Type B pancreatic cell (in vitro differentiated cells): ENCODE data around the gene CD3E. TPM values are rescaled to one million over a fixed set of nuclear protein-coding genes. Genes with fewer than 3 reads are reported as not detected.
A peak's percentile ranks its signal among the peaks of the same experiment; 100 is the strongest.

ENCODE experiments used
- DNase-seq: peaks from one replicate; pipeline ENCODE4 v3.0.0; 2021; ENCODE audit warnings: mixed read lengths; ENCODE audit not compliant: unreplicated experiment; ENCODE audit errors: extremely low spot score
- H3K27ac Mint-ChIP-seq: 2 replicates; pipeline ENCODE4 v1.8.0; 2021; ENCODE audit warnings: mild to moderate bottlenecking, mixed read lengths
- H3K27me3 Mint-ChIP-seq: 2 replicates; pipeline ENCODE4 v1.8.0; 2021; ENCODE audit warnings: mixed read lengths
- H3K36me3 Mint-ChIP-seq: 2 replicates; pipeline ENCODE4 v1.8.0; 2021; ENCODE audit warnings: mixed read lengths
- H3K4me1 Mint-ChIP-seq: one replicate; pipeline ENCODE4 v1.8.0; 2021; ENCODE audit warnings: mixed read lengths; ENCODE audit not compliant: unreplicated experiment
- H3K4me3 Mint-ChIP-seq: 2 replicates; pipeline ENCODE4 v1.8.0; 2021; ENCODE audit warnings: mild to moderate bottlenecking, mixed read lengths
- H3K9me3 Mint-ChIP-seq: 2 replicates; pipeline ENCODE4 v1.8.0; 2021; ENCODE audit warnings: mixed read lengths
- total RNA-seq: library from RNA; stranded (reverse); gene quantifications from 2 replicates; pipeline ENCODE4 v1.2.1, GENCODE V29; 2021; ENCODE audit warnings: low replicate concordance
- TF ChIP-seq, protein P1 (sequence below): fragments of 200-600 bp; sonication (generic); conservative IDR thresholded peaks from 2 replicates; pipeline ENCODE4 v1.5.0; 2021; ENCODE audit warnings: antibody characterized with exemption, mild to moderate bottlenecking

CD3E gene
- total RNA-seq, 1 donor from 2014 or later, result not detected

DNA sequence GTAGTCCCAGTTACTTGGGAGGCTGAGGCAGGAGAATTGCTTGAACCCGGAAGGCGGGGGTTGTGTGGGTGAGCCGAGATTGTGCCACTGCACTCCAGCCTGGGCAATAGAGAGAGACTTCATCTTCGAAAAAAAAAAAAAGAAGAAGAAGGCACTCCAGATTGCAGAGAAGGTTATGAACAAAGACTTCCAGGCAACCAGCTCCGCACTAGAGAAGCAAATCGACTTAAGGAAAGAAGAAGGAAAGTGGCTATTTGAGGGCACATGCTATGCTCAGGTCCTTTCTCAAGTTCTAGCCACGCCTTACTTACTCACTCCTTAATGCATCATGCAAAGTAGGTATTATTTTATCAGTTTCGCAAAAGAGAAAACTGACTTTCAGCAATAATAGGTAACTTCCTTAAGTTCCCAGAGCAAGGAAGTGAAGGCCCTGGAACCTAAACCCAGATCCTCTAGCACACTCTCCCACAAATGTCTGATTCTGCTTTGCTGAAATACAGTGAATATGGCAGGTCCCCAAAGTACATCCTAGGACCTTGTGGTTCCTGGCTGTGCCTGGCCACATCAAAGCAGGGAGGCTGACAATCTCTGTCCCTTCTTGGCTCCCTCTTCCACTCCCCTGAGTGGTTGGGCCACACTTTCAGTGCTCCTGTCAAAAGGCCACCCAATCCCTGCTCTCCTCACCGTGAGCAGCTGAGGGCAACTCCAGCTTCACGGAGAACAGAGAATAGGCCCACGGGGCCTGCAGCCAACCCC, 14.2 kb downstream of the CD3E start:
- DNase-seq, result no peak
- Mint-ChIP-seq H3K27me3 (peaks cover 45% of the 10 kb centered on the region), H3K36me3 (no peaks in the 10 kb centered on the region), H3K27ac (peak overlapping the region; percentile 2), H3K4me1 (peaks cover 24% of the 10 kb centered on the region), H3K9me3 (no peaks in the 10 kb centered on the region), H3K4me3 (no peak overlapping the region)
- TF ChIP-seq, protein P1, sequence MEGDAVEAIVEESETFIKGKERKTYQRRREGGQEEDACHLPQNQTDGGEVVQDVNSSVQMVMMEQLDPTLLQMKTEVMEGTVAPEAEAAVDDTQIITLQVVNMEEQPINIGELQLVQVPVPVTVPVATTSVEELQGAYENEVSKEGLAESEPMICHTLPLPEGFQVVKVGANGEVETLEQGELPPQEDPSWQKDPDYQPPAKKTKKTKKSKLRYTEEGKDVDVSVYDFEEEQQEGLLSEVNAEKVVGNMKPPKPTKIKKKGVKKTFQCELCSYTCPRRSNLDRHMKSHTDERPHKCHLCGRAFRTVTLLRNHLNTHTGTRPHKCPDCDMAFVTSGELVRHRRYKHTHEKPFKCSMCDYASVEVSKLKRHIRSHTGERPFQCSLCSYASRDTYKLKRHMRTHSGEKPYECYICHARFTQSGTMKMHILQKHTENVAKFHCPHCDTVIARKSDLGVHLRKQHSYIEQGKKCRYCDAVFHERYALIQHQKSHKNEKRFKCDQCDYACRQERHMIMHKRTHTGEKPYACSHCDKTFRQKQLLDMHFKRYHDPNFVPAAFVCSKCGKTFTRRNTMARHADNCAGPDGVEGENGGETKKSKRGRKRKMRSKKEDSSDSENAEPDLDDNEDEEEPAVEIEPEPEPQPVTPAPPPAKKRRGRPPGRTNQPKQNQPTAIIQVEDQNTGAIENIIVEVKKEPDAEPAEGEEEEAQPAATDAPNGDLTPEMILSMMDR, result no peak

- H3K27ac Mint-ChIP-seq, result peak overlapping the region; percentile 2
- H3K9me3 Mint-ChIP-seq, result no peaks in the 10 kb centered on the region
- H3K36me3 Mint-ChIP-seq, result no peaks in the 10 kb centered on the region
Measured at GRCh38 chr11:118319337-118319707, 14.8 kb downstream of the CD3E start.

GRCh38 chr11:118320515-118320914, 16.0 kb downstream of the CD3E start:
- Mint-ChIP-seq H3K36me3 (no peaks in the 10 kb centered on the region), H3K27ac (no peak overlapping the region), H3K27me3 (peaks cover 34% of the 10 kb centered on the region), H3K9me3 (no peaks in the 10 kb centered on the region), H3K4me1 (peaks cover 18% of the 10 kb centered on the region), H3K4me3 (no peak overlapping the region)
- TF ChIP-seq, protein P1, result no peak
- DNase-seq, result no peak

More at GRCh38 chr11:118319337-118319707, 14.8 kb downstream of the CD3E start:
- Mint-ChIP-seq H3K4me1 (peaks cover 22% of the 10 kb centered on the region), H3K4me3 (no peak overlapping the region), H3K27me3 (peaks cover 40% of the 10 kb centered on the region)
- no peak for DNase-seq
- TF ChIP-seq, protein P1, result no peak

- no peak for DNase-seq
- Mint-ChIP-seq H3K27ac (peak overlapping the region; percentile 19), H3K4me3 (peak overlapping the region; percentile 10)
Measured at GRCh38 chr11:118321386-118322082, 17.0 kb downstream of the CD3E start.

DNA sequence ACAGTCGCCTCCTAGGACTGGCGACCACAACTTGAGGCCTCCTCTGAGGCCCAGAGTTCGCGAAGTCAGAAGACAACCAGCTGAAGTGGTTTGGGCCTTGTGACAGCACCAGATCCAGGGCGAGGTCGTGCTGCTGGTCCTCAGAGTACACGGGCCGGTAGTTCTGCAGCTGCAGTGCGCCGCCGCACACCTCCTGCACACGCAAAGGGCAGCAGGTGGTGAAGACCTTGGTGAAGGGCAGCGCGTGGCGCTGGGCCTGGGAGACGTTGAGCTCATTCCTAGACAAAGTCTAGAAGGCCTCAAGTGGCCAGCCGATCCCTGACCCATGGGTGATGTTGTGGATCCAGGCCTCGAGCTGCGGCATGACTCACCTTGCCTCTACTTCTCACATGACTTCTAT, 18.2 kb downstream of the CD3E start:
- Mint-ChIP-seq H3K27ac (no peak overlapping the region), H3K4me1 (peaks cover 7% of the 10 kb centered on the region), H3K27me3 (peaks cover 28% of the 10 kb centered on the region), H3K36me3 (no peaks in the 10 kb centered on the region), H3K9me3 (no peaks in the 10 kb centered on the region), H3K4me3 (no peak overlapping the region)
- no peak for DNase-seq
- TF ChIP-seq, protein P1, result no peak

More at GRCh38 chr11:118321386-118322082, 17.0 kb downstream of the CD3E start:
- H3K36me3 Mint-ChIP-seq, result no peaks in the 10 kb centered on the region
- peaks cover 8% of the 10 kb centered on the region for H3K4me1 Mint-ChIP-seq
- H3K27me3 Mint-ChIP-seq, result peaks cover 31% of the 10 kb centered on the region
- TF ChIP-seq, protein P1, result no peak
- H3K9me3 Mint-ChIP-seq, result no peaks in the 10 kb centered on the region
